ENCODE results near the gene NTMT1.

NTMT1 gene

GRCh38 chr9:129639034-129639630, 13.2 kb downstream of the NTMT1 start:
- H3K4me3 ChIP-seq (ENCODE audit: control insufficient read depth, low read depth, low read length): no peak overlapping the region
- TF ChIP-seq, protein P1, sequence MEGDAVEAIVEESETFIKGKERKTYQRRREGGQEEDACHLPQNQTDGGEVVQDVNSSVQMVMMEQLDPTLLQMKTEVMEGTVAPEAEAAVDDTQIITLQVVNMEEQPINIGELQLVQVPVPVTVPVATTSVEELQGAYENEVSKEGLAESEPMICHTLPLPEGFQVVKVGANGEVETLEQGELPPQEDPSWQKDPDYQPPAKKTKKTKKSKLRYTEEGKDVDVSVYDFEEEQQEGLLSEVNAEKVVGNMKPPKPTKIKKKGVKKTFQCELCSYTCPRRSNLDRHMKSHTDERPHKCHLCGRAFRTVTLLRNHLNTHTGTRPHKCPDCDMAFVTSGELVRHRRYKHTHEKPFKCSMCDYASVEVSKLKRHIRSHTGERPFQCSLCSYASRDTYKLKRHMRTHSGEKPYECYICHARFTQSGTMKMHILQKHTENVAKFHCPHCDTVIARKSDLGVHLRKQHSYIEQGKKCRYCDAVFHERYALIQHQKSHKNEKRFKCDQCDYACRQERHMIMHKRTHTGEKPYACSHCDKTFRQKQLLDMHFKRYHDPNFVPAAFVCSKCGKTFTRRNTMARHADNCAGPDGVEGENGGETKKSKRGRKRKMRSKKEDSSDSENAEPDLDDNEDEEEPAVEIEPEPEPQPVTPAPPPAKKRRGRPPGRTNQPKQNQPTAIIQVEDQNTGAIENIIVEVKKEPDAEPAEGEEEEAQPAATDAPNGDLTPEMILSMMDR (conservative IDR thresholded peaks at IDR 0.05; ENCODE audit: control insufficient read depth, insufficient read depth, low read depth, low read length): no peak
- DNase-seq (ENCODE audit: low read depth): no peak

GRCh38 chr9:129639756-129640085, 13.8 kb downstream of the NTMT1 start:
- TF ChIP-seq, protein P1 (conservative IDR thresholded peaks at IDR 0.05; ENCODE audit: control insufficient read depth, insufficient read depth, low read depth, low read length): no peak
- no peak for DNase-seq (ENCODE audit: low read depth)
- H3K4me3 ChIP-seq (ENCODE audit: control insufficient read depth, low read depth, low read length): peak overlapping the region; percentile 84

DNA sequence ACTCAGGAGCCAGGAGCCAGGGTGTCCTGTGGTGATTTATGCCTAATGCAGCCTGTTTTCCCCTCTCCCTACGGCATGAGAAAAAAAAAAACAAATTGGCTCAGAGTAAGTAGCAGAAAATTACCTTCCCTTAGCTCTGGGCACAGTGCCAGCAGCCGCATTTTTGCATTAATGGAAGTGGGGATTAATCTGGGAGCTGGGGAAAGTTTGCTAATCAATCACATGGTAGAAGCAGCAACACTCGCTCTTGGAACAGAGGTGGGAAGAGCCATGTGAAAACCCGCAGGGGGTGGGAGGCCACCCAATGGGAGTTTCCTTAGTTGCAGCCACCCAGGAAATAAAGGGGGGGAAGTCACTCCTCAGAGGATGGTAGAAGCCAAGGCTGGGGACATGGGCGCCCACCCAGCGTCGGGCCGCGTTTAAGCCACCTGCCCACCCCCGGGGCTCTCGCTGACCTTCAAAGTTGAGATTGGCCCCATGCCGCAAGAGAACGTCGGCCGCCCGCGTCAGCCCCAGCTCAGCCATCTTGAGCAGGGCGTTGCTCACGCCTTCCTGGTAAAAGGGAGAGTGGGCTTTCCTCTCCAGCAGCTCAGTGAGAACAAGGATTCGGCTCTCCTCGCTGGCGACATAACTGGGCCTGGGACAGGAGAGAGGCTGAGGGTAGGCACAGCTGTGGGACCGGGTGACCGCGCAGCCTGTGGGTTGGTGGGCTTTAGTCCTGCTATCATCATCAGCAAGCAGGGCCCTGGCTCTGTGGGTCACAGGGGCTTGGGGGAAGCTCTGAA, 14.3 kb downstream of the NTMT1 start:
- TF ChIP-seq, protein P1 (conservative IDR thresholded peaks at IDR 0.05; ENCODE audit: control insufficient read depth, insufficient read depth, low read depth, low read length): no peak
- peak; percentile 71 for DNase-seq (ENCODE audit: low read depth)
- peak overlapping the region; percentile 84 for H3K4me3 ChIP-seq (ENCODE audit: control insufficient read depth, low read depth, low read length)

DNA sequence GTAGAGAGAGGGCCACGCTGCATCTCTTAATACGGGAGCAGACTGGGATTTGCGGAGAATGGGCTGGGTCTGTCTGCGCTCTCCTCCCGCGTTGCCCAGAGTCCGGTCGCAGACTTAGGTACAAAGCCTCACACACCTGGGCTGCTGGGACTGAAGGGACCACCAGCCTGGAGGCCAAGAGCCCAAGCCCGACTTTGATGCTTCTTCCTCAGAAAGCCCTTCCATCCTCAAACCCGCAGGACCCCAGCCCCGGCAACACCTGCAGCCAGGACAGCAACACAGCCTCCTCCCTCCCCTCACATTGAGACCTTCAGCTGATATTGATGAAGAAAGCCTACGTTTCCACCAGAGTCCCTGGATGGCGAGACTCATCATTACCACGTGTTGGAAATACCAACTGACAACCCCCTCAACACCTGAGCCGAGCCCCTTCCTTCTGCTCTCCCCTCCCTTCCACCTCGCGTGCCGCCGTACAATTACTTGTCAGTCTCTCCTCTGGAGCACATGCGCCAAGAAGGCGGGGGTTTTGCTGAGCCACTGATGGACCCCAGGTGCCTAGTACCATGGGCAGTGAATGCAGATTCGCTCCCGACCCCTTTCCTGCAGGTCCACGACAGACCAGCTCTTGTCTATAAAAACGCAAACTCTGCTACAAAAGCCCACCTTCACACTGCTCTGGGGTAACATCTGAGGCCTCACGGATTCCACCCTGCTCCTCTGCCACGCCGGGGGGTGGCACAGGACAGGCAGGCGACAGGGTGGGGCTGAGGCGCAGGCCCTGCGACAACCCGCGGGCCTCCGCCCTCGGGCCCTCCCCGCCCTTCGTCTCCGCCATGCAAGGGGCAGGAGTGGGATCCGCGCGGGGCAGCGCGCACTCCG, 15.1 kb downstream of the NTMT1 start:
- no peak for DNase-seq (ENCODE audit: low read depth)
- H3K4me3 ChIP-seq (ENCODE audit: control insufficient read depth, low read depth, low read length): peak overlapping the region; percentile 84
- TF ChIP-seq, protein P1 (conservative IDR thresholded peaks at IDR 0.05; ENCODE audit: control insufficient read depth, insufficient read depth, low read depth, low read length): no peak

GRCh38 chr9:129641750-129642585, 16.0 kb downstream of the NTMT1 start, which contains the start of gene ASB6:
Gene ASB6, minus strand, starts transcription at chr9:129642151. Its CDS starts 152 bp downstream, at chr9:129641999.
- H3K4me3 ChIP-seq (ENCODE audit: control insufficient read depth, low read depth, low read length): peak within 1 kb of the TSS; percentile 84
- TF ChIP-seq, protein P1 (conservative IDR thresholded peaks at IDR 0.05; ENCODE audit: control insufficient read depth, insufficient read depth, low read depth, low read length): peak; percentile 49
- DNase-seq (ENCODE audit: low read depth): peak; percentile 96

DNA sequence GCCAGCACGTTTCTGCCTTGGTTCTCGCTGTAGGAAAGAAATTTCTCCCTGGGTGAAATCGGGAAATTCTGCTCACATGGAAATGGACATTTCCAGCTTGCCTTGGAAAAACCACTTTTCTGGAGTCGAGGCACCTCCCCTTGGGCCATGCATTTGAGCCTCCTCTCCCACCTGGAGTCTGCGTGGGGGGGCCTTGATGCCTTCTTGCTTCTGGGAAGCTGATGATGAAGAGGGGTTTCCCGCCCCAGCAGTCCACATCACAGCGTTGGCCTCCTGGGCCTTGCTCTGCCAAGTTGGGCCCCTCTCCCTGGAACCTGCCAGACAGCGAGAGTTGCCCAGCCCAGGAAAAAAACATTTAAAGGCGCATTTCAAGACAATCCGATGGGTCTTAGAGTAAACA, 17.7 kb downstream of the NTMT1 start:
- DNase-seq (ENCODE audit: low read depth): no peak
- H3K4me3 ChIP-seq (ENCODE audit: control insufficient read depth, low read depth, low read length): no peak overlapping the region
- TF ChIP-seq, protein P1 (conservative IDR thresholded peaks at IDR 0.05; ENCODE audit: control insufficient read depth, insufficient read depth, low read depth, low read length): no peak
